ENCODE measurements around the gene FNDC5.

Gene FNDC5

DNA sequence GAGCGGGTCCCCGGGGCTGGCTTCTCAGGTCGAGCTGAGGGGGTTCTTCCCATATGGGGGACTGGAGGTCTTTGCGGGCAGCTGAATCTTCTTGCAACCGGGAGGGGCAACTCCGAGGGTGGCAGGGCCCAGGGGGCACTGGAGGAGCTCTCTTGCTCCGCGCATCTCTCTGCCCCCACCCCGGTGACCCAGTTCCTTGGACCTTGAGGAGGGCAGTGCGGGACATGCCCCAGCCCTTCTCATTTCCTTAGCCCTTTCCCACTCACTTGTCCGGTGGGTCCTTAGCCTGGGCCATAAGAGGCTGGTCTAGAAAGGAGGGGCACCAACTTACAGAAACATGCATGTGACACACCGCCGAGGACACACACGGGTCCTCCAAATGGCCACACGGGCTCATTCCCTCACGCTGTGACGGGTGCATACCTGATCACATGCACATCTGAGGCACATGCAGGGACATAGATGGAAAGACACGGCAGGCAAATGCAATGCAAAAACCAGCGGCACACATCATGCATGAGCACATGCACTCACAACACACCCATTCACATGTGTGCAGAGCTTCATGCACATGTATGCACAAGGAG lies 16.2 kb upstream of the FNDC5 start:
- TF ChIP-seq, protein P1, sequence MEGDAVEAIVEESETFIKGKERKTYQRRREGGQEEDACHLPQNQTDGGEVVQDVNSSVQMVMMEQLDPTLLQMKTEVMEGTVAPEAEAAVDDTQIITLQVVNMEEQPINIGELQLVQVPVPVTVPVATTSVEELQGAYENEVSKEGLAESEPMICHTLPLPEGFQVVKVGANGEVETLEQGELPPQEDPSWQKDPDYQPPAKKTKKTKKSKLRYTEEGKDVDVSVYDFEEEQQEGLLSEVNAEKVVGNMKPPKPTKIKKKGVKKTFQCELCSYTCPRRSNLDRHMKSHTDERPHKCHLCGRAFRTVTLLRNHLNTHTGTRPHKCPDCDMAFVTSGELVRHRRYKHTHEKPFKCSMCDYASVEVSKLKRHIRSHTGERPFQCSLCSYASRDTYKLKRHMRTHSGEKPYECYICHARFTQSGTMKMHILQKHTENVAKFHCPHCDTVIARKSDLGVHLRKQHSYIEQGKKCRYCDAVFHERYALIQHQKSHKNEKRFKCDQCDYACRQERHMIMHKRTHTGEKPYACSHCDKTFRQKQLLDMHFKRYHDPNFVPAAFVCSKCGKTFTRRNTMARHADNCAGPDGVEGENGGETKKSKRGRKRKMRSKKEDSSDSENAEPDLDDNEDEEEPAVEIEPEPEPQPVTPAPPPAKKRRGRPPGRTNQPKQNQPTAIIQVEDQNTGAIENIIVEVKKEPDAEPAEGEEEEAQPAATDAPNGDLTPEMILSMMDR (IDR thresholded peaks at IDR 0.05; ENCODE audit: extremely low read depth, missing control alignments), result no peak
- DNase-seq (ENCODE audit: low spot score), result no peak

DNA sequence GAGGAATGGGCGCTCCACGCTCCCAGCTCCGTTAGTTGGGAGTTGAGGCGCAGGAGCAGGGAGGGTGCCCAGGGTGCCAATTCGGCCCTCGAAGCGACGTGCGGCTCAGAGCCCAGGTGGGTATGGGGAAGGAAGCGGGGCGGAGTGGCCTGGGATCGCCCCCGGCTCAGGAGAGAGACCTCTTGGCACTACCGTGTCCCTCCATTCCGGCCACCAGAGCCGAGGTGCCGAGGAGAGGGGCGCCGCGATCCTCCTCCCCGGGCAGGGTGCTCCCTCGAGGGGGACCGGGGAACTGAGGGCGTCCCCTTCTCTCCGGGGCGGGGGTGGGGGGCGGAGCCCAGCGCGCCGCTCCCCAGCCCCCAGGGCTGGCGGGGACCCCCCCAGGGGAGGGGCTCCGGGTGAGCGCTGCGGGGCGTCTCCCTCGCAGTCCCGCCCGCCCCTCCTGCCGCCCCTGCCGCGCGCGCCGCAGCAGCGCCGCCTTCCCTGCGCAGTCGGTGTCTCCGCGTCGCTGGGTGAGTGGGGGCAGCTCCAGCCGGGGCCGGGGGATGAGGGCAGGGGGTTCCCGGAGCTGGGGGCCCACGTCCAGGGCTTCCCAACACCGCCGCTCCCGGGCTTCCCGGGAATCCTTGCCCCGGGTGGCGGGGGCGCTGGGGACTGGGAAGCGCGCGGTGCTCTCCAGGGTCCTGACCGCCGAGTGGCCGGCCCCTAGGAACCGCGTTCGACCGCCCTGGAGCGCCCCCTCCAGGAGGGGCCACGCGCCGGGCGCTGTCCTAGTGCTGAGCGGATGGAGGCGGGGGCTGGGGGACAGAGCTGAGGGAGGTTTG lies 15.5 kb upstream of the FNDC5 start, which contains the start of gene HPCA:
Gene HPCA, plus strand, starts transcription at position 488 of the 824 bp plus-strand sequence. CDS start 2,408 bp downstream, outside the sequence.
- peak; percentile 75 for DNase-seq (ENCODE audit: low spot score)
- TF ChIP-seq, protein P1 (IDR thresholded peaks at IDR 0.05; ENCODE audit: extremely low read depth, missing control alignments), result peak; percentile 35

DNA sequence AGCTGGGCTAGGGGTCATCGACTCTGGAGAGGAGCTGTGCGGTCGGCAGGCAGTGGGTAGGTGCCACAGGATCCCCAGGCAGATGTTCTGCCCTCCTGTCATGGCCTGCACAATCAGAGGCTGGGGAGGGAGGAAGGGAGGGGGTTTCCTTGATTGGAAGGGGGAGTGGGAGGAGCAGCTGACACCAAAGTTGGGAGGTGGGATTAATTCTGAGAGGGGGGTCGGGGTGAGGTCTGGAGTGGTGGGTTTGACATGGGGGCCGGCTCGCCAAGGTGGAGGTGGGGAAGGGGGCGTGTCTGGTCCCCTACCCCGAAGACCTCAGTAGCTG lies 14.9 kb upstream of the FNDC5 start:
- TF ChIP-seq, protein P1 (IDR thresholded peaks at IDR 0.05; ENCODE audit: extremely low read depth, missing control alignments), result no peak
- no peak for DNase-seq (ENCODE audit: low spot score)

DNA sequence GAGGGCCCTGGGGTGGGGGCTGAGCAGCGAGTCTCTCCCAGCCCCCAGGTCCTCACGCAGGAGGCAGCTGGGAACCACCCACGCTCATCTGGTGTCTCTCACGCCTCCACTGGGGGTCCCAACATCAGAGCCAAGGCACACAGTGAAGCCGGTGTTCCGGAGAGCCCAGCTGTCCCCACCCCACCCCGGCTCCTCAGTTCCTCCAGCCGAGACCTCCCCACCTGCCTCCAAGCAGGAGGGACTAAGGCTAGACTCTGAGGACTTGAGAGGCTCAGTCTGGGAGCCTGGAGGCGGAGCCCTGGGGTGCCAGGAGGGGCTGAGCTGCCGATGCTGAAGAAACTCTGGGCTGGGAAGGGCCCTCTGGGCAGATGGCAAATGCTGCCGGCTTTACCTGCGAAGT lies 14.0 kb upstream of the FNDC5 start:
- DNase-seq (ENCODE audit: low spot score), result no peak
- TF ChIP-seq, protein P1 (IDR thresholded peaks at IDR 0.05; ENCODE audit: extremely low read depth, missing control alignments), result no peak

DNA sequence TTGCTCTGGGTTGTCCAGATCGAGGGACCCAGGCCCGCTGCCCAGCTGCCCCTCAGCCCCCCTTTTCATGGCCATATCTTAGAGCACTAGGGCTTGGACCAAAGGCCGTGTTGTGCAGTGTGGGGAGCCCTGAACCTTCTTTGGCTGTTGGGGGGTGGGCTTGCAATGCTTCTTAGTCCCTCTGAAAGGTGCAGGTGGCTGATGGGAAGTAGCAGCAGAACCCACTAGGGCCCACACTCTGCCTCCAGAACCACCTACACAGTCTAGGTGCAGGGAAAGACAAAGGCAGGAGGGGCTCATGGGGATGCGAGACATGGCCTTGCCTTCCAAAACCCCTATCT lies 13.3 kb upstream of the FNDC5 start:
- no peak for DNase-seq (ENCODE audit: low spot score)

DNA sequence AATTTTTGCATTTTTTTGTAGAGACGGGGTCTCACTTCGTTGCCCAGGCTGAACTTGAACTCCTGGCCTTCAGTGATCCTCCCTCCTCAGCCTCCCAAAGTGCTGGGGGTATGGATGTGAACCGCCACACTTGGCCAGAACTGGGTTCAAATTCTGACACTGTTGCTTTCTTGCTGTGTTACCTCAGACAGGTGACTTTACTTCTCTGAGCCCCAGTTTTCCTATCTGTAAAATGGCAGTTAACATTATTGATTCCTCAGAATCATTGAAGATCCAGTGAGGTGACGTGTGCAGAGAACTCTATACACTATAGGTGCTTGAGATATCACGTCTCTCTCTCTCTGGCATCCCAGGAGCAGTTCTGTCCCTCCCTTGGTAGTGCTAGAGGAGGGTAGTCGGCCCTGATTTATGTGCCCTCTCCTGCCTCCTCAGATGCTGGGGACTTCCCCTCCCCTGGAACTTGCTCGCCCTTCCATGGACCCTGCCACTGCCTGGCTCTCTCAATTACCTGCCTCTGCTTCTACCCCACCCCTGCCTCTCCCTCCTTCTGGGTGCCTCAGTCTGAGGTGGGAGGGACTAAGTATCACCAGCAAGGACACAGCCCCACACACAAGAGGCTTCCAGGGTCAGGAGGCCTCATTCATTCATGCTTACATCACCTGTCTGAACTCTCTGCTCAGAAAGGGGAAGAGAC lies 12.8 kb upstream of the FNDC5 start:
- TF ChIP-seq, protein P1 (IDR thresholded peaks at IDR 0.05; ENCODE audit: extremely low read depth, missing control alignments), result no peak
- DNase-seq (ENCODE audit: low spot score), result no peak

More for the DNA sequence above, 13.3 kb upstream of the FNDC5 start:
- TF ChIP-seq, protein P1 (IDR thresholded peaks at IDR 0.05; ENCODE audit: extremely low read depth, missing control alignments), result no peak

All from GM20000 (cell line).